Astrocyte (in vitro differentiated cells and primary cell): ENCODE results near the gene FAM81B.

ENCODE experiments used
- CTCF ChIP-seq: IDR thresholded peaks from 2 replicates; pipeline ENCODE4 v1.5.1; 2011; ENCODE audit warnings: low read depth, mild to moderate bottlenecking, inconsistent platforms, low read length, moderate library complexity; ENCODE audit not compliant: insufficient read depth
- EZH2 ChIP-seq: IDR thresholded peaks from 2 replicates; pipeline ENCODE4 v1.6.1; 2012; ENCODE audit warnings: mild to moderate bottlenecking, low read length, inconsistent platforms; ENCODE audit not compliant: insufficient read depth

DNA sequence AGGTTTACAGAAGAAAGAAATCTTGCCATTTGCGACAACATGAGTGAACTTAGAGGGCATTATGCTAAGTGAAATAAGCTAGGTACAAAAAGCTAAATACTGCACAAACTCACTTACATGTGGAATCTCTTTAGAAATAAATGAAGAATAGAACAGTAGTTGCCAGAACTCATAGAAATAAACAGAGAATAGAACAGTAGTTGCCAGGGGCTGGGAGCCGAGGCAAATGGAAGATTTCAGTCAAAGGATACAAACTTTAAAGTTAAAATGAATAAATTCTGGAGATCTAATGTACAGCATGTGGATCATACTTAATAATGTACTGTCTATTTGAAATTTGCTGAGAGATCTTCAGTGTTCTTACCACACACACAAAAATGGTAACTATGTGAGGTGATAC, 63.4 kb downstream of the FAM81B start:
- TF ChIP-seq EZH2 (no peak), CTCF (no peak)
